ENCODE data around the gene SLC36A3.

GRCh38 chr5:151347369-151347768 is 43.8 kb upstream of the SLC36A3 start, which contains the start of gene SLC36A2:
- TF ChIP-seq POLR2A (IDR thresholded peaks at IDR 0.05; ENCODE audit: low read depth) (no peak), CTCF (IDR thresholded peaks at IDR 0.05) (no peak), EP300 (IDR thresholded peaks at IDR 0.05) (no peak)
